Measurements from ENCODE around the gene DCAF12. TPM values are rescaled to one million over a fixed set of nuclear protein-coding genes. Genes with fewer than 3 reads are reported as not detected.

DCAF12 gene
- total and polyA plus RNA-seq, 2 of the 13 experiments (the other 11 are each of a cell fraction or from before 2014, with no cell fraction given) = 26.8 to 37.4 TPM

DNA sequence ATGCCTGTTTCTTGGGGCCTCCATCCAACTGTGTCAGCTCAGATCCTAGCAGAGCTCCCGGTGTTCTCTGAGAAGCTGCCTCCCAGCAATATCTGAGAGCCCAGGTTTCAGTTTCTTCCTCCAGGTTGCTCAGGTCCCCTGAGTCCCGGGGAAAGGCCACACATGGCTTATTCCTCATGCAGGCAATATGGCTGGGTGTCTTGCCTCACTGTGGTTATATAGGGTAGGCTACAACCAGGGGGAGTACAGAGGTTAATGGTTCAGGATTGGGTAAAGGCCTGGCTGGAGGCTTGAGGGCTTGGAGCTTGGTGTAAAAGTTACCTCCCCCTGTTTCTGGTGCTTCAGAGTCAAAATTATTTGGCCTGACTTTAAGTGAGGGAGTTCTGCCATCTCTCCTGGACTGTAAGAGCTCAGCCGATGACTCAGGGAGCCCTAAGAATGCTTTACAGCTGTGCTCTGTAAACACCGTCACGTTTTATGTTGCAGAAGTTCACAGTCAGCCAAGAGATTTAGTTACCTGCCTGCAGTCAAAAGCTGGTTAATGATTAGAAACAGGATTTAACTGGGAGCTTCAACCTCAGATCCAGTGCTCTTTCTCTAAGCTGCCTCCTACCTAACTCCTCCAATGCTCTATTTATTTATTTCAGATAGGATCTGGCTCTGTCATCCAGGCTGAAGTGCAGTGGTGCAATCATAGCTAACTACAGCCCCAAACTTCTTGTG, 53.5 kb downstream of the DCAF12 start (continued):
- TF ChIP-seq, protein P1, sequence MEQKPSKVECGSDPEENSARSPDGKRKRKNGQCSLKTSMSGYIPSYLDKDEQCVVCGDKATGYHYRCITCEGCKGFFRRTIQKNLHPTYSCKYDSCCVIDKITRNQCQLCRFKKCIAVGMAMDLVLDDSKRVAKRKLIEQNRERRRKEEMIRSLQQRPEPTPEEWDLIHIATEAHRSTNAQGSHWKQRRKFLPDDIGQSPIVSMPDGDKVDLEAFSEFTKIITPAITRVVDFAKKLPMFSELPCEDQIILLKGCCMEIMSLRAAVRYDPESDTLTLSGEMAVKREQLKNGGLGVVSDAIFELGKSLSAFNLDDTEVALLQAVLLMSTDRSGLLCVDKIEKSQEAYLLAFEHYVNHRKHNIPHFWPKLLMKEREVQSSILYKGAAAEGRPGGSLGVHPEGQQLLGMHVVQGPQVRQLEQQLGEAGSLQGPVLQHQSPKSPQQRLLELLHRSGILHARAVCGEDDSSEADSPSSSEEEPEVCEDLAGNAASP (CRISPR knock-in tag; IDR thresholded peaks at IDR 0.05; ENCODE audit: borderline replicate concordance) = peak; percentile 65
- no peak for TF ChIP-seq ZNF296 (CRISPR knock-in tag; conservative IDR thresholded peaks at IDR 0.05)
- TF ChIP-seq, protein P2, sequence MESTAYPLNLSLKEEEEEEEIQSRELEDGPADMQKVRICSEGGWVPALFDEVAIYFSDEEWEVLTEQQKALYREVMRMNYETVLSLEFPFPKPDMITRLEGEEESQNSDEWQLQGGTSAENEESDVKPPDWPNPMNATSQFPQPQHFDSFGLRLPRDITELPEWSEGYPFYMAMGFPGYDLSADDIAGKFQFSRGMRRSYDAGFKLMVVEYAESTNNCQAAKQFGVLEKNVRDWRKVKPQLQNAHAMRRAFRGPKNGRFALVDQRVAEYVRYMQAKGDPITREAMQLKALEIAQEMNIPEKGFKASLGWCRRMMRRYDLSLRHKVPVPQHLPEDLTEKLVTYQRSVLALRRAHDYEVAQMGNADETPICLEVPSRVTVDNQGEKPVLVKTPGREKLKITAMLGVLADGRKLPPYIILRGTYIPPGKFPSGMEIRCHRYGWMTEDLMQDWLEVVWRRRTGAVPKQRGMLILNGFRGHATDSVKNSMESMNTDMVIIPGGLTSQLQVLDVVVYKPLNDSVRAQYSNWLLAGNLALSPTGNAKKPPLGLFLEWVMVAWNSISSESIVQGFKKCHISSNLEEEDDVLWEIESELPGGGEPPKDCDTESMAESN (CRISPR knock-in tag; conservative IDR thresholded peaks at IDR 0.05) = no peak
- peak; percentile 44; the same call in 1 of the 2 replicates for TF ChIP-seq RFXAP (CRISPR knock-in tag; IDR thresholded peaks at IDR 0.05; ENCODE audit: borderline replicate concordance)
- no peak for TF ChIP-seq ZNF484 (CRISPR knock-in tag; IDR thresholded peaks at IDR 0.05; ENCODE audit: borderline replicate concordance, low read depth)
- TF ChIP-seq RXRA (CRISPR knock-in tag; IDR thresholded peaks at IDR 0.05) = no peak; the same call in 1 of the 2 replicates
- TF ChIP-seq TOE1 (CRISPR knock-in tag; IDR thresholded peaks at IDR 0.05) = peak; percentile 50; the same call in 1 of the 2 replicates
- TF ChIP-seq, protein P3, sequence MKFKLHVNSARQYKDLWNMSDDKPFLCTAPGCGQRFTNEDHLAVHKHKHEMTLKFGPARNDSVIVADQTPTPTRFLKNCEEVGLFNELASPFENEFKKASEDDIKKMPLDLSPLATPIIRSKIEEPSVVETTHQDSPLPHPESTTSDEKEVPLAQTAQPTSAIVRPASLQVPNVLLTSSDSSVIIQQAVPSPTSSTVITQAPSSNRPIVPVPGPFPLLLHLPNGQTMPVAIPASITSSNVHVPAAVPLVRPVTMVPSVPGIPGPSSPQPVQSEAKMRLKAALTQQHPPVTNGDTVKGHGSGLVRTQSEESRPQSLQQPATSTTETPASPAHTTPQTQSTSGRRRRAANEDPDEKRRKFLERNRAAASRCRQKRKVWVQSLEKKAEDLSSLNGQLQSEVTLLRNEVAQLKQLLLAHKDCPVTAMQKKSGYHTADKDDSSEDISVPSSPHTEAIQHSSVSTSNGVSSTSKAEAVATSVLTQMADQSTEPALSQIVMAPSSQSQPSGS (CRISPR knock-in tag; IDR thresholded peaks at IDR 0.05) = peak; percentile 72
- no peak for TF ChIP-seq RELA (CRISPR knock-in tag; IDR thresholded peaks at IDR 0.05)
- no peak for TF ChIP-seq NKX3-1 (CRISPR knock-in tag; IDR thresholded peaks at IDR 0.05)
- no peak for TF ChIP-seq RFXANK (CRISPR knock-in tag; IDR thresholded peaks at IDR 0.05)
- TF ChIP-seq TAF15 (IDR thresholded peaks at IDR 0.05; ENCODE audit: low read depth, low read length, poor library complexity, severe bottlenecking) = no peak
- TF ChIP-seq, protein P4, sequence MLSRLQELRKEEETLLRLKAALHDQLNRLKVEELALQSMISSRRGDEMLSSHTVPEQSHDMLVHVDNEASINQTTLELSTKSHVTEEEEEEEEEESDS (CRISPR knock-in tag; IDR thresholded peaks at IDR 0.05; ENCODE audit: borderline replicate concordance) = no peak
- no peak for TF ChIP-seq SRSF4 (IDR thresholded peaks at IDR 0.05; ENCODE audit: low read depth, low read length, poor library complexity, severe bottlenecking)
- TF ChIP-seq, protein P5, sequence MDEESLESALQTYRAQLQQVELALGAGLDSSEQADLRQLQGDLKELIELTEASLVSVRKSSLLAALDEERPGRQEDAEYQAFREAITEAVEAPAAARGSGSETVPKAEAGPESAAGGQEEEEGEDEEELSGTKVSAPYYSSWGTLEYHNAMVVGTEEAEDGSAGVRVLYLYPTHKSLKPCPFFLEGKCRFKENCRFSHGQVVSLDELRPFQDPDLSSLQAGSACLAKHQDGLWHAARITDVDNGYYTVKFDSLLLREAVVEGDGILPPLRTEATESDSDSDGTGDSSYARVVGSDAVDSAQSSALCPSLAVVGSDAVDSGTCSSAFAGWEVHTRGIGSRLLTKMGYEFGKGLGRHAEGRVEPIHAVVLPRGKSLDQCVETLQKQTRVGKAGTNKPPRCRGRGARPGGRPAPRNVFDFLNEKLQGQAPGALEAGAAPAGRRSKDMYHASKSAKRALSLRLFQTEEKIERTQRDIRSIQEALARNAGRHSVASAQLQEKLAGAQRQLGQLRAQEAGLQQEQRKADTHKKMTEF (CRISPR knock-in tag; IDR thresholded peaks at IDR 0.05) = peak; percentile 83
- TF ChIP-seq, protein P6, sequence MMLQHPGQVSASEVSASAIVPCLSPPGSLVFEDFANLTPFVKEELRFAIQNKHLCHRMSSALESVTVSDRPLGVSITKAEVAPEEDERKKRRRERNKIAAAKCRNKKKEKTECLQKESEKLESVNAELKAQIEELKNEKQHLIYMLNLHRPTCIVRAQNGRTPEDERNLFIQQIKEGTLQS (CRISPR knock-in tag; IDR thresholded peaks at IDR 0.05) = peak; percentile 84
- TF ChIP-seq FOXK2 (IDR thresholded peaks at IDR 0.05) = 0 out of 2 replicates have a peak, but pooled peaks have one; percentile 28
- TF ChIP-seq, protein P7, sequence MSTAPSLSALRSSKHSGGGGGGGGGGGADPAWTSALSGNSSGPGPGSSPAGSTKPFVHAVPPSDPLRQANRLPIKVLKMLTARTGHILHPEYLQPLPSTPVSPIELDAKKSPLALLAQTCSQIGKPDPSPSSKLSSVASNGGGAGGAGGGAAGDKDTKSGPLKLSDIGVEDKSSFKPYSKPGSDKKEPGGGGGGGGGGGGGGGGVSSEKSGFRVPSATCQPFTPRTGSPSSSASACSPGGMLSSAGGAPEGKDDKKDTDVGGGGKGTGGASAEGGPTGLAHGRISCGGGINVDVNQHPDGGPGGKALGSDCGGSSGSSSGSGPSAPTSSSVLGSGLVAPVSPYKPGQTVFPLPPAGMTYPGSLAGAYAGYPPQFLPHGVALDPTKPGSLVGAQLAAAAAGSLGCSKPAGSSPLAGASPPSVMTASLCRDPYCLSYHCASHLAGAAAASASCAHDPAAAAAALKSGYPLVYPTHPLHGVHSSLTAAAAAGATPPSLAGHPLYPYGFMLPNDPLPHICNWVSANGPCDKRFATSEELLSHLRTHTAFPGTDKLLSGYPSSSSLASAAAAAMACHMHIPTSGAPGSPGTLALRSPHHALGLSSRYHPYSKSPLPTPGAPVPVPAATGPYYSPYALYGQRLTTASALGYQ (CRISPR knock-in tag; IDR thresholded peaks at IDR 0.05) = peak; percentile 77
